Measurements from ENCODE around the gene TYROBP.

DNA sequence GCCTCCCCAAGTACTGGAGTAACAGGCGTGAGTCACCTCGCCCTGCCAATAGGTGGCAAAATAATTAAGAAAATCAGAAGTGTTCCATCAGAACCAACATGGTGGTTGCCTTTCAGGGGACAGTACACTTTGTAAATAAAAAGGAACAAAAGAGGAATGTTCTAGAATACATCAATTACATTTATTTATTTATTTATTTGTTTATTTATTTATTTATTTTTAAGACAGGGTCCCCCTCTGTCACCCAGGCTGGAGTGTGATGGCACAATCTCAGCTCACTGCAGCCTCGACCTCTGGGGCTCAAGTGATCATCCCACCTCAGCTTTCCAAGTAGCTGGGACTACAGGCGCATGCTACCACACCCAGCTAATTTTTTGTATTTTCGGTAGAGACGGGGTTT lies 12.9 kb upstream of the TYROBP start:
- TF ChIP-seq, protein P1, sequence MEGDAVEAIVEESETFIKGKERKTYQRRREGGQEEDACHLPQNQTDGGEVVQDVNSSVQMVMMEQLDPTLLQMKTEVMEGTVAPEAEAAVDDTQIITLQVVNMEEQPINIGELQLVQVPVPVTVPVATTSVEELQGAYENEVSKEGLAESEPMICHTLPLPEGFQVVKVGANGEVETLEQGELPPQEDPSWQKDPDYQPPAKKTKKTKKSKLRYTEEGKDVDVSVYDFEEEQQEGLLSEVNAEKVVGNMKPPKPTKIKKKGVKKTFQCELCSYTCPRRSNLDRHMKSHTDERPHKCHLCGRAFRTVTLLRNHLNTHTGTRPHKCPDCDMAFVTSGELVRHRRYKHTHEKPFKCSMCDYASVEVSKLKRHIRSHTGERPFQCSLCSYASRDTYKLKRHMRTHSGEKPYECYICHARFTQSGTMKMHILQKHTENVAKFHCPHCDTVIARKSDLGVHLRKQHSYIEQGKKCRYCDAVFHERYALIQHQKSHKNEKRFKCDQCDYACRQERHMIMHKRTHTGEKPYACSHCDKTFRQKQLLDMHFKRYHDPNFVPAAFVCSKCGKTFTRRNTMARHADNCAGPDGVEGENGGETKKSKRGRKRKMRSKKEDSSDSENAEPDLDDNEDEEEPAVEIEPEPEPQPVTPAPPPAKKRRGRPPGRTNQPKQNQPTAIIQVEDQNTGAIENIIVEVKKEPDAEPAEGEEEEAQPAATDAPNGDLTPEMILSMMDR (IDR thresholded peaks at IDR 0.05; ENCODE audit: insufficient read depth, low read length, poor library complexity, severe bottlenecking) = no peak
- TF ChIP-seq EZH2phosphoT487 (conservative IDR thresholded peaks at IDR 0.05; ENCODE audit: low read length) = no peak

Measured in SU-DHL-6 (cell line).